Body of pancreas (tissue), 4 donors: ENCODE results near the gene SUPT5H.

Source experiments
- POLR2A ChIP-seq, 3 donors: fragments of 450-650 bp; IDR thresholded peaks; one replicate each; pipeline ENCODE4 v1.6.1; 2016; ENCODE audit warnings: antibody characterized with exemption in 3 of 3, mild to moderate bottlenecking in 2 of 3
- TF ChIP-seq, protein P1 (sequence below), 7 experiments: fragments of 450-650 bp in 4 of 7; fragments of 200-600 bp in 3 of 7; sonication (generic) in 3 of 7; IDR thresholded peaks; one replicate each; pipeline ENCODE4 v1.5.1; 2016 to 2019; ENCODE audit warnings: antibody characterized with exemption in 7 of 7

DNA sequence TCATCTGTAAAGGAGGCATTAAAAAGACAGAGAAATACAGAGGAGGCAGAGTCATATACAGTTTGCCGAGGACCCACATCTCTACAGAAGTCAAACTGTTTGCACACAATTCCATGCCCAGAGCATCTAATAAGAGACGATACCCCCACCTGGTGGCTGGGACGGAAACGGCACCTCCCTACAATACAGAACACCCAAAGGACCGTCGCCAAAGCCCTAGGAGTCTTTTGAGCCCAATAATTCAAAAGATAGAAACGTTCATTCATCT, 33.6 kb upstream of the SUPT5H start:
- TF ChIP-seq, protein P1, sequence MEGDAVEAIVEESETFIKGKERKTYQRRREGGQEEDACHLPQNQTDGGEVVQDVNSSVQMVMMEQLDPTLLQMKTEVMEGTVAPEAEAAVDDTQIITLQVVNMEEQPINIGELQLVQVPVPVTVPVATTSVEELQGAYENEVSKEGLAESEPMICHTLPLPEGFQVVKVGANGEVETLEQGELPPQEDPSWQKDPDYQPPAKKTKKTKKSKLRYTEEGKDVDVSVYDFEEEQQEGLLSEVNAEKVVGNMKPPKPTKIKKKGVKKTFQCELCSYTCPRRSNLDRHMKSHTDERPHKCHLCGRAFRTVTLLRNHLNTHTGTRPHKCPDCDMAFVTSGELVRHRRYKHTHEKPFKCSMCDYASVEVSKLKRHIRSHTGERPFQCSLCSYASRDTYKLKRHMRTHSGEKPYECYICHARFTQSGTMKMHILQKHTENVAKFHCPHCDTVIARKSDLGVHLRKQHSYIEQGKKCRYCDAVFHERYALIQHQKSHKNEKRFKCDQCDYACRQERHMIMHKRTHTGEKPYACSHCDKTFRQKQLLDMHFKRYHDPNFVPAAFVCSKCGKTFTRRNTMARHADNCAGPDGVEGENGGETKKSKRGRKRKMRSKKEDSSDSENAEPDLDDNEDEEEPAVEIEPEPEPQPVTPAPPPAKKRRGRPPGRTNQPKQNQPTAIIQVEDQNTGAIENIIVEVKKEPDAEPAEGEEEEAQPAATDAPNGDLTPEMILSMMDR (IDR thresholded peaks at IDR 0.05) = peak; percentile 82 to 99 (median 93)
- TF ChIP-seq POLR2A (IDR thresholded peaks at IDR 0.05) = no peak
